Neural progenitor cell (in vitro differentiated cells): ENCODE measurements around the gene PPP5C.

Experiments used
- EZH2 ChIP-seq: fragments of 200-600 bp; sonication (generic); IDR thresholded peaks from 2 replicates; pipeline ENCODE4 v1.6.1; 2017; ENCODE audit warnings: antibody characterized with exemption, mild to moderate bottlenecking, moderate library complexity
- EZH2phosphoT487 ChIP-seq: fragments of 200-600 bp; sonication (generic); IDR thresholded peaks from 2 replicates; pipeline ENCODE4 v1.6.1; 2017; ENCODE audit warnings: antibody characterized with exemption

DNA sequence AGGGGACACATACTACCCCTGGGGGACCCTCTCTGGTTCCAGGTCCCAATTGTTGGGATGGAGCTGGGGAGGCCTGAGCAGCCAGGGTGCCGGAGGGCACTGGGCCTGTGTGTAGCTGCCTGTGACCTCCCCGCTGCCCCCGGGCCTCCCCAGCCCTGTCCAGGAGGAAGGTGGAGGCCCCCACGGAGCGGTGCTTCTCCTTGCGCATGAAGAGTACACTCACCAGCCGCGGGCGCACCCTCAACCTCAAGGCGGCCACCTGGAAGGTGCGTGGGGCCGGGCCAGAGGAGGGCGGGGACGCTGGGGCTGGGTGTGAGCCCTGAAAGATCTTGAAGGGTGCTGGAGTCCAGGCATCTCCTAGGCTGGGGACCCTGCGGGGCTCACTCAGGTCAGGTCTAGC lies 38.4 kb upstream of the PPP5C start:
- TF ChIP-seq EZH2, result no peak
- TF ChIP-seq EZH2phosphoT487, result no peak
